Measurements from ENCODE around the gene VENTX. TPM values are rescaled to one million over a fixed set of nuclear protein-coding genes. Genes with fewer than 3 reads are reported as not detected.

The VENTX gene
- total RNA-seq, 1 donor from 2014 or later = not detected

DNA sequence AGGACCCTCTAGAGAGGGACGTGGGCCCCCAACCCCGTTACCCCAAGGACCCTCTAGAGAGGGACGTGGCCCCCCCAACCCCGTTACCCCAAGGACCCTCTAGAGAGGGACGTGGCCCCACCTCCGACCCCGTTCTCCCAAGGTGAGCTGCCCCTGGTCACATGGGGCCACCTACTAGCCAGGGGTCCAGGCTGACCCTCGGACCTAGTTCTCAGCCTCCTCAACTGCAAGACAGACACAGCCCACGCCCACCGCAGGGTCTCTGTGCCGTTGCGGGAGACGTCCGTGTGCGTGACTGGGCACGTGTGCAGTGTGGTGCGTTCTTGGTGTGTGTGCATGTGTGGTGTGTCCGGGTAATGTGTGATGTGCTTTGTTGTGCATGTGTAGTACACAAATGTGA lies 29.2 kb upstream of the VENTX start:
- Mint-ChIP-seq H3K4me1 (ENCODE audit: unreplicated experiment) (no peaks in the 10 kb centered on the region), H3K27ac (ENCODE audit: unreplicated experiment) (no peak overlapping the region), H3K4me3 (ENCODE audit: unreplicated experiment) (no peak overlapping the region), H3K9me3 (ENCODE audit: unreplicated experiment) (no peaks in the 10 kb centered on the region), H3K36me3 (ENCODE audit: unreplicated experiment) (no peaks in the 10 kb centered on the region), H3K27me3 (ENCODE audit: unreplicated experiment) (no peaks in the 10 kb centered on the region)
- TF ChIP-seq, protein P1, sequence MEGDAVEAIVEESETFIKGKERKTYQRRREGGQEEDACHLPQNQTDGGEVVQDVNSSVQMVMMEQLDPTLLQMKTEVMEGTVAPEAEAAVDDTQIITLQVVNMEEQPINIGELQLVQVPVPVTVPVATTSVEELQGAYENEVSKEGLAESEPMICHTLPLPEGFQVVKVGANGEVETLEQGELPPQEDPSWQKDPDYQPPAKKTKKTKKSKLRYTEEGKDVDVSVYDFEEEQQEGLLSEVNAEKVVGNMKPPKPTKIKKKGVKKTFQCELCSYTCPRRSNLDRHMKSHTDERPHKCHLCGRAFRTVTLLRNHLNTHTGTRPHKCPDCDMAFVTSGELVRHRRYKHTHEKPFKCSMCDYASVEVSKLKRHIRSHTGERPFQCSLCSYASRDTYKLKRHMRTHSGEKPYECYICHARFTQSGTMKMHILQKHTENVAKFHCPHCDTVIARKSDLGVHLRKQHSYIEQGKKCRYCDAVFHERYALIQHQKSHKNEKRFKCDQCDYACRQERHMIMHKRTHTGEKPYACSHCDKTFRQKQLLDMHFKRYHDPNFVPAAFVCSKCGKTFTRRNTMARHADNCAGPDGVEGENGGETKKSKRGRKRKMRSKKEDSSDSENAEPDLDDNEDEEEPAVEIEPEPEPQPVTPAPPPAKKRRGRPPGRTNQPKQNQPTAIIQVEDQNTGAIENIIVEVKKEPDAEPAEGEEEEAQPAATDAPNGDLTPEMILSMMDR (IDR thresholded peaks at IDR 0.05) = no peak
- DNase-seq (ENCODE audit: extremely low spot score, unreplicated experiment) = no peak

- Mint-ChIP-seq H3K4me3 (ENCODE audit: unreplicated experiment) (no peak overlapping the region), H3K36me3 (ENCODE audit: unreplicated experiment) (no peaks in the 10 kb centered on the region), H3K4me1 (ENCODE audit: unreplicated experiment) (no peaks in the 10 kb centered on the region), H3K27ac (ENCODE audit: unreplicated experiment) (no peak overlapping the region), H3K27me3 (ENCODE audit: unreplicated experiment) (no peaks in the 10 kb centered on the region), H3K9me3 (ENCODE audit: unreplicated experiment) (no peaks in the 10 kb centered on the region)
- DNase-seq (ENCODE audit: extremely low spot score, unreplicated experiment) = no peak
- TF ChIP-seq, protein P1 (IDR thresholded peaks at IDR 0.05) = no peak
Observed at GRCh38 chr10:133209117-133209516, 28.5 kb upstream of the VENTX start.

DNA sequence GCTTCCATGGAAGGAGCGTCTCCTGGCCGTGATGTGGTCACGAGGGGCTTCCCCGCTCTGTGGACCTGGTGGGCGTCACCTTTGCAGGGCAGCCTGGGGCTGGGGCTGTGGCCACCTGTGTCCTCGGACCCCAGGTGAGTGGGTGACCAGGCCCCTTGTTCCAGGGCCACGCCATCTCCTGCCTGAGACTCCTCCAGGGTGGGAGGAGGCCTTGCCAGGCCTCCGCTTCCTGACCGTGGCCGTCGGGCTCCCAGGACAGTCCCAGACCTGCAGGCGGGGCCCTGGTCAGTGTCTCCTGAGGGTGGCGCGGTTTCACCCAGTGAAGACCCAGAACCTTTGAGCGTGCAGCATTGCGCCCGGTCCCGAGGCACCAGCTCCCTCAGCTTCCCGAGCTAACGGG lies 28.0 kb upstream of the VENTX start:
- Mint-ChIP-seq H3K4me3 (ENCODE audit: unreplicated experiment) (no peak overlapping the region), H3K36me3 (ENCODE audit: unreplicated experiment) (no peaks in the 10 kb centered on the region), H3K27ac (ENCODE audit: unreplicated experiment) (no peak overlapping the region), H3K9me3 (ENCODE audit: unreplicated experiment) (no peaks in the 10 kb centered on the region), H3K4me1 (ENCODE audit: unreplicated experiment) (no peaks in the 10 kb centered on the region), H3K27me3 (ENCODE audit: unreplicated experiment) (no peaks in the 10 kb centered on the region)
- TF ChIP-seq, protein P1 (IDR thresholded peaks at IDR 0.05) = no peak
- no peak for DNase-seq (ENCODE audit: extremely low spot score, unreplicated experiment)

DNA sequence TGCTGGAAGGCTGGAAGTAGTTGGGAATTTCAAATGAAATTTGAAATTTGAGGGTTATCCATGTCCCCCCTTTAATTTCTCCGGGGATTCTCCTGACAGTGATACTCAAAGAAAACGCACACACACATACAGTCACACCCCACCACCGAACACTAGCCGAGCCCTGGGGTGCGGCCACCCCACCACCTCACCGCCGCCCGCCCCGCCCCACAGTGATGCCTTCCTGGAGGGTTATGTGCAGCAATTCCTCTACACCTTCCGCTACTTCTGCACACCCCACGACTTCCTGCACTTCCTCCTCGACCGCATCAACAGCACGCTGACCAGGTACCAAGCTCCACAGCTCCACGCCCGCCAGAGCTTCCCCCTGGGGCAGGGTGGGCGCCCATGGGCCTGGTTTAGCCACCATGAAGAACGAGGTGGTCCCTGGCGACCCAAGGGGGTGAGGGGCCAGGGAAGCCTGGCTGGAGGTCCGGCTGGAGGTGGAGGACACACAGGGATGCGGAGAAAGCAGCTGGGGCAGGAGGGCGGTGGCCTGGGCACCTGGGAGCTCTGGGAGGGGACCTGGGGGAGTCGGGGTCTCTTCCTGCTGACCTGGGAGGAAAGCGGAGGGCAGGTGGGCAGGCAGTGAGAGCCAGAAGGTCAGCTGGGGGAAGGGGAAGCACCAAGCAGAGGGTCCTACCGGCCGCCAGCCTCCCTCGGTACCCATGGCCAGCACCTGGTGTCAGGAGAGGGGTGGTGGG lies 27.1 kb upstream of the VENTX start:
- Mint-ChIP-seq H3K4me3 (ENCODE audit: unreplicated experiment) (no peak overlapping the region), H3K27ac (ENCODE audit: unreplicated experiment) (no peak overlapping the region), H3K9me3 (ENCODE audit: unreplicated experiment) (no peaks in the 10 kb centered on the region), H3K4me1 (ENCODE audit: unreplicated experiment) (no peaks in the 10 kb centered on the region), H3K27me3 (ENCODE audit: unreplicated experiment) (no peaks in the 10 kb centered on the region), H3K36me3 (ENCODE audit: unreplicated experiment) (no peaks in the 10 kb centered on the region)
- no peak for DNase-seq (ENCODE audit: extremely low spot score, unreplicated experiment)
- TF ChIP-seq, protein P1 (IDR thresholded peaks at IDR 0.05) = no peak

- H3K4me1 Mint-ChIP-seq (ENCODE audit: unreplicated experiment) = no peaks in the 10 kb centered on the region
- no peak overlapping the region for H3K27ac Mint-ChIP-seq (ENCODE audit: unreplicated experiment)
- H3K4me3 Mint-ChIP-seq (ENCODE audit: unreplicated experiment) = no peak overlapping the region
- no peaks in the 10 kb centered on the region for H3K9me3 Mint-ChIP-seq (ENCODE audit: unreplicated experiment)
- H3K36me3 Mint-ChIP-seq (ENCODE audit: unreplicated experiment) = no peaks in the 10 kb centered on the region
- peaks cover 2% of the 10 kb centered on the region for H3K27me3 Mint-ChIP-seq (ENCODE audit: unreplicated experiment)
- TF ChIP-seq, protein P1 (IDR thresholded peaks at IDR 0.05) = no peak
- DNase-seq (ENCODE audit: extremely low spot score, unreplicated experiment) = no peak
Observed at GRCh38 chr10:133211141-133211830, 26.4 kb upstream of the VENTX start.

All from osteocyte (in vitro differentiated cells).